GM18508 (cell line): ENCODE measurements around the gene PSMG3.

Source experiments
- ATAC-seq: cut with Tn5 transposase; IDR thresholded peaks from one replicate; pipeline ENCODE4 v1.9.1; 2021; ENCODE audit warnings: moderate number of reproducible peaks; ENCODE audit not compliant: insufficient read depth, unreplicated experiment

Gene PSMG3

GRCh38 chr7:1560620-1561031 is 9.2 kb downstream of the PSMG3 start:
- no peak for ATAC-seq

GRCh38 chr7:1559626-1560590 is 9.9 kb downstream of the PSMG3 start:
- ATAC-seq: no peak

GRCh38 chr7:1558841-1559625 is 10.8 kb downstream of the PSMG3 start:
- ATAC-seq: no peak

- ATAC-seq: no peak
These were observed 11.5 kb downstream of the PSMG3 start for GRCh38 chr7:1558181-1558811.

GRCh38 chr7:1557771-1558170 is 12.1 kb downstream of the PSMG3 start:
- ATAC-seq: no peak

GRCh38 chr7:1557006-1557405 is 12.8 kb downstream of the PSMG3 start:
- ATAC-seq: no peak

GRCh38 chr7:1555813-1556543 is 13.9 kb downstream of the PSMG3 start, which contains the start of gene TMEM184A:
TSS of gene TMEM184A (minus strand) at chr7:1556205. CDS start at chr7:1555484, 721 bp downstream.
- no peak for ATAC-seq

- no peak for ATAC-seq
These were observed 14.6 kb downstream of the PSMG3 start for GRCh38 chr7:1555046-1555812.

- ATAC-seq: no peak
These were observed 15.3 kb downstream of the PSMG3 start for GRCh38 chr7:1554333-1555045.

- no peak for ATAC-seq
These were observed 16.2 kb downstream of the PSMG3 start for GRCh38 chr7:1553512-1554210.

- ATAC-seq: no peak
These were observed 17.6 kb downstream of the PSMG3 start for GRCh38 chr7:1552200-1552599.

GRCh38 chr7:1550846-1551155 is 19.0 kb downstream of the PSMG3 start:
- no peak for ATAC-seq

- ATAC-seq: no peak
These were observed 19.6 kb downstream of the PSMG3 start for GRCh38 chr7:1550005-1550845.

- ATAC-seq: no peak
These were observed 20.4 kb downstream of the PSMG3 start for GRCh38 chr7:1549357-1550004.

GRCh38 chr7:1548944-1549343 is 20.9 kb downstream of the PSMG3 start:
- ATAC-seq: no peak

- no peak for ATAC-seq
These were observed 21.4 kb downstream of the PSMG3 start for GRCh38 chr7:1548438-1548831.
